A172 (cell line): Measurements from ENCODE around the gene MED12L. TPM values are rescaled to one million over a fixed set of nuclear protein-coding genes. Genes with fewer than 3 reads are reported as not detected.
"Not testable (repeated sequence)": the region's sequence is repeated elsewhere in the genome, so short reads cannot be mapped to it uniquely, and the experiment has no call there.

ENCODE experiments used
- DNase-seq: peaks from one replicate; pipeline ENCODE4 v3.0.0-alpha.2; 2015; ENCODE audit warnings: low spot score
- total RNA-seq: library from RNA; depleted of rRNA; stranded (reverse); fragments of >200 nt; shearing (Covaris generic); gene quantifications from 2 replicates; pipeline ENCODE4 v1.2.3, GENCODE V29; 2014

The MED12L gene
- total RNA-seq, 1 experiment from 2014 or later, result 0.12 TPM

DNA sequence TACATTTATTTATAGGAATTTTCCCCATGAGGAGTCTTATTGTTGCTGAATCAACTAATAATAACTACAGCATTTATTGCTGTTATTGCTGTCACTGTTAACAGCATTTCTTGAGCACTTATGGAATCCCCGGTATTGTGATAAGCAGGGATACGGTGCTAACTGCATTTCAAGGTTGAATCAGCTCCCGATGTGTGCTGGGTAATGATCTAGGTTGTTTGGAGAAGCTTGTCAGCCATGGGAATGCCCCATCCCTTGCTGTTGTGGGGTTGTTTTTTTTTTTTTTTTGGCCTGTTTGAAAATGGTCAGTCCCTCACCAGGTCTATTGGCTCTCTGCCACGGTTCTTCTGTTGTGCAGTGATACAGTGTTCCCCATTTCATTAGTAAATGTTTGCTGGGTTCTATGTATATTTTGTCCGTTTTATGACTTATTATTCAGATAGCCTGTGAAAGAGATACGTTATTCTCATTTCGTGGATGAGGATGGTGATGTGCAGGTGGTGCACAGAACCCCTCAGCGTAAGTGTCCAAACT, 48.5 kb downstream of the MED12L start:
- DNase-seq, result no peak

DNA sequence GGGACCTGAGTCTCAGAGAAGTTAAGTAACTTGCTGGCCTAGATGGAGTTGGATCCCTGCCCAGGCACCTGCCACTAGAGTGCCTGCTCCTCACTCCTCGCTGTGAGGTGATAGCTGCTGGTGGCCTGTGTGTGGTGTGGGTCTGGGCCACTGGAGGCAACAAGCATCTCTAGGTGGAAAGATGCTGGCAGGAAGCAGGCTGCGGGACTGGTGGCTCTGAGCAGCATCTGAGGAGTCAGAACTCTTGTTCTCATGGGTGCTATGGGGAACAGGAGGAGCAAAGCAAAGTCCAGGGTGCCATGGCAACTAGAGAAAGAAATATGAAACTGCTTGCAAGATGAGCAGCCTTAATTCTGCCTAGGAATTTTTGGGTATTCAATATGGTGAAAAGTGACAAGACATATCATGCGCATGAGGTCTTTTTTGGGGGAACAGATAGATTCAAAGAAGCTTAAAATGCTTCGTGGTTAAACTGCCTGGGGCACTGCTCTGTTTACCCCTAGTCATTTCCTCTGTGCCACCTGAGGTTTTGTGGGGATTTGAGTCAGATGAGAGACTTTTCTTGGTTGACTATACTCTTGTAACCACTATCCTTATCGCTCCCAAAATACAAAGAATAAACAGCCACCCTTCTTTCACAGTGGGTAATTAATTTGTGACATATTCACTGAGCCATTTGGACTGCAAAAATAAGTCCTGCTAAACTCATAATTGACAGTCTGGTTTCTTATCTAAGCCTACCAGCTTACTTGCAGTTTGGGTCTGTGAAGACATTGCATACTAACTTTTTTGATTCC, 50.3 kb downstream of the MED12L start:
- DNase-seq, result peak; percentile 23

DNA sequence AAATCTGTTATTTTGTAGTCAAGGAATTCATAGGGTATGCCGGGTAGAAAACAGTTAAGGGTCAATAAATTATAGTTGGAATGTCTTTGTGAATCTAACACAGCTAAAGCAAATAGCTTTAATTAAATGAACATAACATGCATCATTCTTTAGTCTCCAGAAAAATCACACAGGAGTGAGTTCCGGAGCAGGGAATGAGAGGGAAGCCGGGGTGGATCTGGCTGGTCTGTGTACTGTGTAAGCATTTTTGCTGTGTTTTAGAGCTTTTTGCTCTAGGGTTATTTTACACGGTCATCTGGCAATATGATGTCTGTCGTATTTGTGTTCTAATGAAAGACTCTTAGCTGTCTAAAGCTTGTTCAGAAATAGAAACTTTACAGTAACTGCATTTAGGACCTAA, 57.5 kb downstream of the MED12L start:
- DNase-seq, result no peak

DNA sequence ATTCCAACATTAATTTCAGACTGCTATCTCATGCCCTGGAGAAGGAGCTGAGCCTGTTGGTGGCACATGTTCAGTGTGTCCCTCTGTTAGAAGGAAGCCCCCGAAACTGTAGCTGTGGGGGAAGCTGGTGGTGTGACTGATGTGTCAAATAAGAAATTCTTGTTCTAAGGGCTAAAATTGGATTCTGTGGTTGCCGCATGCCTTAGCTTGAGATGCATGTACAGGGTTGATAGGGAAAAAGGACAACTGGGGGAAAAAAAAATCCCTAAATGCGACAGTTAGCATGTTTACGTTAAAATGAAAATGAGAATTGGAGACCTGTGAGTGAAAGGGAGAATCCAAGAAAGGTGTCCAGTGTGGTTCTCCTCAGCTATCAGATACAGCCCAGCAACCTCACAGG, 58.6 kb downstream of the MED12L start:
- DNase-seq, result no peak

DNA sequence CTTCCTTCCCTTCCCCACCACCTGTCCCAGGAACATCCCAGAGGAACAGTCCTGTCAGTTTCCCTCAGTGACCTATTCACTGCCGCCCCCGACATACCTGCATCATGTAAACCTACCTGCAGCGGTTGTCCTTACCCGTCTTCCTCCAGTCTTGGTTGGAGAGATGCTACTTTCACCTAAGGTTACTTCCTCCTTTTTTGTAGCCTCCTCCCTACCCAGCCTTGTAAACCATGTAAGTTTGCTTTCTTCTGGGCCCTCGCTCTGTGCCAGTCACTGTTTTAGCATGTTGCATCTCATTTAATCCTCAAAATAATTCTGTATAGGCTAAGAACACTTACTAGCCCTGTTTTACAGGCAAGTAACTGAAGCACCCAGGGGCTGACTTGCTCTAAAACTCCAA, 59.3 kb downstream of the MED12L start:
- DNase-seq, result no peak

DNA sequence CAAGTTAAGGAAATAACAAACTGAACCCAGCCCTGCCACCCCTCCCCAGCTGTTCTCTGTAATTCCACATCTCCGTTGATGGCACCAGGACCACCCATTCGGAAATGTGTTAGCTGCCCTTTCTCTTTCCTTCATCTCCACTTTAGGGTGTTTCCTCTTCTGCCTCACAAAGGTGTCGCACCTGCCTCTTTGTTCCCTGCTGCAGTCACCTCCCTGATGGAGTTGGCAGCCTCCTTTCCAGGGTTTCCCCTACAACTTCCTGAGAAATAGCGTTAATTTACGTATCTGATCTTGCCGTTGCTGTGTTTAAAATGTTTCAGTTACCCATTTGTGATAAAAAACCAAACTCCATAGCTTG, 60.2 kb downstream of the MED12L start:
- no peak for DNase-seq

DNA sequence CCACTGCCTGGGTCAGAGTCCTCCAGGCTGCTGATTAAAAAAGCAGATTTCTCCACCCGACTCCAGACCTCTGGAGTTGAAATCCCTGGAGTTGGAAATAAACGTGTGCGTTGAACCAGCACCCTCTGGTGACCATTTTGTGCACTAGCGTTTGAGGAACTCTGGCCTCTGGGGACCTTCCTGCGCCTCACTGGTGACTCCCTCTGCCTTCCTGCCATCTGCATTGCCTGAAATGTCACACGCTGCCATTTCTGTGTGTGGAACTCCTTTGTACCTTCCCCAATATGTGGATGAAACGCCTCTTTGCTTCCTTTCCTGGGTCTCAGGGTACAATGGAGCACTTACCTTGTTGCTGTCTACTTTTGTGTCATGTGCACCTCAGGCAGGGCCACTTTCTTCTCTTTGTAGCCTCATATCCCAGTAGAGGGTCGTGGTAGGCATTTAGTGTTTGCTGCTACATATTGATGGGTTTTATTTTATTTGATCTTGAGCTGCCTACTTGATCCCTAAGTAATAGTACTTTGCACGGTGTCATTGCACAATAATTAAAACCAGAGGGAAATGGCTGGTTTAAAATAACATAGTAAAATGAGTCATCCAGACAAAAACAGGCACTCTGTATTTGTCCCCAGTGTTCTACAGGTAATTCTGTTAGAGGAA, 60.7 kb downstream of the MED12L start:
- peak; percentile 82 for DNase-seq

DNA sequence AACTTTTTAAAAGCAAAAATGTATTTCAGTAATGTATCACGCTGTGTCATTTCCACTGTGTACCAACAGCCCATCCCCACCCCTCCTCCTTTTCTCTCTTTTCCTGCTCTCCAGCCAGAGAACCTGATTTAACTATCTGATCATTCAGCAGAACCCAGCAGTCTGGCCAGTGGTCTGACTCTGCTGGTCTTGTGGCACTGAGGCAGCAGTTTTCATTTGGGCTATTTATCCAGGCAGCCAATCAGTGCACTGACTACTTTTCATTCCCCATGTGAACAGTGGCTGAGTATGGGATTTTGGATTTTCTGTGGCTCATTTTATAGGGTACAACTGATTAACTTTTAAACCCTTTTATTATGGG, 61.2 kb downstream of the MED12L start:
- no peak for DNase-seq

DNA sequence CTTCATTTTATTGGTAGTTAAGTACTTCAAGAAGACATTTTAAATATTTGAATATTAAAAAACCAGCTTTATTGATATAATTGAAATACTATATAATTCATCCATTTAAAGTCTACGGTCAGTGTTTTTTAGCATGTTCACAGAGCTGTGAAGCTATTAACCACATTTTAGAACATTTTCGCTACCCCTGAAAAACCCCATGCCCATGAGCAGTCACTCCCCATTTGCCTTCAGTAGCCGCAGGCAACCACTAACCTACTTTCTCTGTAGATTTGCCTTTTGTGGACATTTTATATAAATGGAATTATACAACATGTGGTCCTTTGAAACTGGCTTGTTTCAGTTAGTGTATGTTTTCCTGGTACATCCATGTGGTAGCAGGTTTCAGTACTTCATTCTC, 61.8 kb downstream of the MED12L start:
- no peak for DNase-seq

DNA sequence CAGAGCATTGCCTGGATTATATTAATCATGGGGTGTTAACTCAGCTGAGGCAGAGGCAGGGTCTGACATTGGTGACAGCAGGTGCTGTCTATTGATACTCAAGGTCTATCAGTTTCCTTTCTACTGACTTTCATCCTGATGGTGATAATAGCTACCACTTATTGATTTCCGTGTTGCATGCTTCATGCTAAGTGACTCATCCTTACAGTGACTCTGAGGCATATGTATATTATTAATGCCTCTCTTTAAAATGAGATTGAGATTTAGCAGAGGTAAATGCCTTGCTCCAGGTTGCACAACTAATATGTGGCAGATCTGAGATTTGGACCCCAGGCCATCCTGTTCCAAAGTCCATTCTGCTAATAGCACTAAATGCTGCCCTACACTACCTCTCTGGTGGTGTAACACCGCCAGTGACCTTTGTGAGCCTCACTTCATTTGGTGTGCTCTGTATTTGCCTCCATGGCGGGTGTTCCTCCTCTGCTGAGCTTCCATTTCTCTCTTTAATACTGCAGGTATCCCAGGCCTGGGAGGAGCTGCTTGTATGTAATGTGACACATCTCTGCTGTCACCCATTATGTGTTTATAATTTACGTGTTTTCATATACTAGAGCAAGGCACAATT, 67.1 kb downstream of the MED12L start:
- DNase-seq, result no peak

DNA sequence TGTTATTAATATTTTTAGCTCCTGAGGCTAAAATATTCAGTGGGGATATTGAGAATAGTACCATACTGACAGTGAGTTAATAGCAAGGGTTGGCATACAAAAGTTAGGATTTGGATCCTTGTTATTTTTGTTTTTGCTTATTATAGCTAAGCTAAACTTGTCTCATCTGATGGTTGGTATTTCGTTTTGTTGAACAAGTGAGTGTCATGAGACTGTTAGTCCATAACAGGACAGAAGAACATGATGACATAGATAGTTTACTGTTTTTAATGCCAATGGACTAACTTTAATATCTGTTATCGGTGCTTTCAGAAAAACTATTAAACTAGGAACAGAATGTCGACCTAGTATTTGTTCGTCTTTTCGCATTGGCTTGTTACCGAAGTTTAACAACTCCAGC, 69.1 kb downstream of the MED12L start:
- DNase-seq, result no peak

DNA sequence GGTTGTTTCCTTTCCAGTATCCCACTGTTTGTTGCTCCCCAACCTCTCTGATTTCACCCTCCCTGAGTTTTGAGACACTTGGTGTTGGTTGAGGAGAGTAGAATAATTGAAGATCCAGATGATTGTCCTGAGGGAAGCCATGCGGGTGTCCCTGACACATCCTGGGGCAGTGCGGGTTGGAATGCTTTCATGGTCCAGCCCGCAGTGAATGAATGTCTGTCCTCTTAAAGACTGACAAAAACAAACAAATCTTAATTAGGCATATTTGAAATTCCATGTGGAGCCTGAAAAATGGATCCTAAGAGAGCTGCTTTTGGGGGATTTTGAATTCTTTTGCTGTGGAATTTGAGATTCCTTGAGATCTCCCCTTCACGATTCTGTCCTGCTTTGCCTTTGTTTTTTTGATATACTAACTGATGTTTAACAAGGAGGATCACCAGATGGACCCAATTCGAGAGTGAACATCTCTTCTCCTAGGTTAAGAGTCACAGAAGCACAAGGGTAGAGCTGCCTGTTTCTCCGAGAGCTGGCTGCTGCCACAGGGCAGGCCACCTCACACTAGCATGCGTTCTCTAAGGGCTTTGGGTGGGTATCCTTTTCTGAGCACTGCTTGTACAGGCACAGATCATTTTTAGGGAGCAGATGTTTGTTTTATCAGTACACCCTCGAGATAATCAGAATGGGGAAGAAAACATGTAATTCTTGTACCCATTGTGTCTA, 70.1 kb downstream of the MED12L start:
- no peak for DNase-seq

DNA sequence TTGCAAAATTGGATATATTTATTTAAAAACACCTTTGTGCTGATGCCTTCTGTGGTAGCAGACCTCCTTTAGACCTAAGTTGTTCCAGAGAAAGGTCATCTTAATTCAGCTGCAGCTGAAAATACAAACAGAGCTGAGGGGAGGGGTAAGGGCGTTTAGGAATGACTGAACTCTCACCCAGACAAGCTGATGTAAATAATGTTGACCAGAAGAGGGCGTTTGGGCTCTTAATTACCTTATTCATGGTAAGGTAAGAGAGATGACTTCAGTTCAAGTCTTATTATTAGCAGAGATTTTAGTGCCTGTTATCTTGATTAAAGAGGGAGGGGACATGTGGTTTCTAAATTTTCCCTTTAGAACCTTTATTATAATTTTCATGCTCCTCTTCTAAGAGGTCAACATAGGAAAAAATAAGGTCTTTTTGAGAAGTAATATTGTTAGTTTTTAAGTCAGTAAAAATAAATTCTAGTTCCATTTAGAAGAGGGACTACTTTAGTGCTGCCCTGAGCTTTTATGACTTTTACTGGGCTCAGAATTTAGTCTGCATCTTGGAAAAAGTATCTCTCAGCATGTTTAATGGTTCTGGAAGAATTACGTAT, 71.3 kb downstream of the MED12L start:
- peak; percentile 72 for DNase-seq

DNA sequence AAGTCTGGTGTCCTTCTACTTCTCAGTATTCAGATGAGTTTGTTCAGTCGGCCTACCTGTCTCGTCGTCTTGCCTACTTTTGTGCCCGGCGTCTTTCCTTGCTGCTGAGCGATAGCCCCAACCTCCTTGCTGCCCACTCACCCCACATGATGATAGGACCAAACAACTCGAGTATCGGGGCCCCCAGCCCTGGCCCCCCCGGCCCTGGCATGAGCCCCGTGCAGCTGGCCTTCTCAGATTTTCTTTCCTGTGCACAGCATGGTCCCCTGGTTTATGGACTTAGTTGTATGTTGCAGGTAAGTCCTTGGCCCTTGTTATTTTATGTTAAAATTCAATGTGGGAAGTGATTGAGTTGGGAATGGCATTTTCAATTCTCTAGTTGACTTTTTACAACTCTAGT, 74.3 kb downstream of the MED12L start:
- no peak for DNase-seq

DNA sequence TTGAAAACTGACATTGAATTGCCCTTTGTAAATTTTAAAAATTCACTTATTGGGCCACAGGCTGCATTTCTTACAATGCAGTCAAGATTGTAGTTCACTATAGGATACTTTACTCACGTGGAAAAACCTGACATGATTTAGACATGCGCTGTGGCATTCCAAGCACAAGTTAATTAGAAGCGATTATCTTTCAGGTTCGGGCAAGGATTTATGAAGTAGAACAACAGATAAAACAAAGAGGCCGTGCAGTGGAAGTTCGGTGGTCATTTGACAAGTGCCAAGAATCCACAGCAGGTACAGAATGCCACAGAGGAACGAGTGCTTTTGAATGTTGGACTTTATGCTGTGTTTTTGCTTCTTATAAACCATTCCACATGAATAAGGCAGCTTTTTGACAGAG, 79.8 kb downstream of the MED12L start:
- no peak for DNase-seq

DNA sequence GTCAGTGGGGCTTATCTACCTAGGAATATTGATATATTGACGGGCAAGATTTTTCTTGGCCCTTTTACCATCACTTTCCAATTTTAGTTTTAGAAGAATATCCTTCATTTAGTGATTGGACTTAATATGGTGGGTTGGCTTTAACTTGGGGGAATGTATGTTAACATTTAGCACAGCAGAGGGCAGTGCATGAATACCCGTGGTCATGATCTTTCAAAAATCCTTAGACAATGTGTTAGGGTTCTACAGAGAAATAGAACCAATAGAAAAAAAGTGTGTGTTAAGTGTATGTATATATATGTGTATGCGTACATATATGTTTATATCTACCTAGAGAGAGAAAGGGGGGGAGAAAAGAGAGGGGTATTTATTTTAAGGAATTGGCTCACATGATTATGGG, 80.7 kb downstream of the MED12L start:
- no peak for DNase-seq

DNA sequence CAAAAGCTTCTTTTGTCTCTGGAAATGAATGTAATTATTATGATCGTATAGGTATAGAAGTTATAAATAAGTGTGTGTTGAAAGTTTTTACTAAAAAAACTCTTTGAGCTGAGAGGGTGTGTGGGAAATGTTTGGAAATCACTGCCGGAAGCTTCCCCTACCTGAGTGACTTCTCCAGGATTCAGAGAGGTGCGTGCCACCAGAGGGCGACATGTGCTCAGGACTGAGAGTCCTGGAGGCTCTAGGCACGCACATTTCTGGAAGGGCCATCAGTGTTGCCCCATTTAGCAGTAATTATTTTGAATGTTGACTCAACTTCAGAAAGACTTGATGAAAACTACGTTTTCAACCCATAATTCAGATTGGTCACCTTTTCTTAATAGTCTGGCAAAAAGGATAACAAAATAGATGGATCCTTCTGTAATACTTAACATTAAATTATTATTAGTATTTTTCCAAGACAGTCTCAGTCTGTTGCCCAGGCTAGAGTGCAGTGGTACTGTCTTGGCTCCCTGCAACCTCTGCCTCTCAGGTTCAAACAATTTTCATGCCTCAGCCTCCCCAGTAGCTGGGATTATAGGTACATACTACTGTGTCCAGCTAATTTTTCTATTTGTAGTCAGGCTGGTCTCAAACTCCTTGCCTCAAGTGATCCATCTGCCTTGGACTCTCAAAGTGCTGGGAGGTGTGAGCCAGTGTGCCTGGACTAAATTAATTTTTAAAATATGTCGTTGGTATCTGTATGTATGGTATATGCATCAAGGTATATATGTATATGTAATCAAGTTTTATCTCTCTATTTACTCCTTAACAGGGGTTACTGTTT, 83.0 kb downstream of the MED12L start:
- DNase-seq, result peak; percentile 59

DNA sequence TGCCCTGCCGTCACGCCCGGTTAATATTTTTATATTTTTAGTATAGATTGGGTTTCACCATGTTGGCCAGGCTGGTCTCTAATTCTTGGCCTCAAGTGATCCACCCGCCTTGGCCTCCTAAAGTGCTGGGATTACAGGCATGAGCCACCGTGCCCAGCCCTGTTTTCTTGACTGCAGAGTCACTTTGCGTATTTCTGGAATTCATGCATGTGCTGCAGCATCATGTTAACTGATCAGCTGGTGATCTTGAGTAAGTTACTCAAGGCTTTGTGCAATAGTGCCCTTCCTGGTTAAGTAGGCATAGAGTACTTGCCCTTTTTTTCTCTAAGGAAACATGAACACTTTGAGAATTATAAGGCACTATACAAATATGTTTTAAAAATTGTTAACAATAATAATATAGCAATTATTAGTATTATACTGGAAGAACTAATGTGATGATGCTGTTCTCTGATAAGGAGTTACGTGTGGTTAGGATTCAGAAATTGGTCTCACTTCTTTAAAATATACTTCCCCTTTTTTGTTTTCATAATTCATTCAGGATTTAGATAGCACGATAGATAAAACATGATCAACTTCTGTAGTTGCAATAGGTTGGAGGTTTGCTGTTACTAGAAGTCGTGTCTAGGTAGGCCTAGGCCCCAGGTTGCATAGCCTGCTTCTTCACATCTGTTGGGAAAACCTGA, 83.9 kb downstream of the MED12L start:
- DNase-seq, result no peak

DNA sequence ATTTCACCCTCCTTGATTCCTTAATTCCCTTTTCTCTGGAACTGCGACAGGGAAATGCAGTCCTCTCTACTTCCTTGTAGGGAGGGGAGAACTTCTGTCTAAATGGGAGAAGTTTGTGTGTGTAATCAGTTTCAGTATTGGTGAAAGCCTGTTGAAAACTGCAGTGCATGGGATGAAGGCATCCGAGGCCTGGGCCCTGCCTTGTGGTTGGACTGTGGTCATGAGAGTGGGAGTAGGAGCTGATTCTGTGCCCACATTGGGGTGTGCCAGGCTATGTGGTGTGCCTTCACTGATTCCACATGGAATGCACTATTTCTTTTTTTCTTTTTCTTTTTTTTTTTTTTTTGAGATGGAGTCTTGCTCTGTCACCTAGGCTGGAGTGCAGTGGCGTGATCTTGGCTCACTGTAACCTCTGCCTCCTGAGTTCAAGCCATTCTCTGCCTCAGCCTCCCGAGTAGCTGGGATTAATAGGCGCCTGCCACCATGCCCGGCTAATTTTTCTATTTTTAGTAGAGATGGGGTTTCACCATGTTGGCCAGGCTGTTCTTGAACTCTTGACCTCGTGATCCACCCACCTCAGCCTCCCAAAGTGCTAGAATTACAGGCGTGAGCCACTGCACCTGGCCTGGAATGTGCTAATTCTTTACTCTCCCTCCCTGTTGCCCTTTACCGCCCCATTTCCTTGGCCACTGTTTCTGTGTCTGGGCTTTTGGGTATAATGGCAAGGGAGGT, 84.7 kb downstream of the MED12L start:
- not testable (repeated sequence) for DNase-seq
